ENCODE measurements around the gene SPOCK2.
"Not testable (repeated sequence)": the region's sequence is repeated elsewhere in the genome, so short reads cannot be mapped to it uniquely, and the experiment has no call there.

The SPOCK2 gene

DNA sequence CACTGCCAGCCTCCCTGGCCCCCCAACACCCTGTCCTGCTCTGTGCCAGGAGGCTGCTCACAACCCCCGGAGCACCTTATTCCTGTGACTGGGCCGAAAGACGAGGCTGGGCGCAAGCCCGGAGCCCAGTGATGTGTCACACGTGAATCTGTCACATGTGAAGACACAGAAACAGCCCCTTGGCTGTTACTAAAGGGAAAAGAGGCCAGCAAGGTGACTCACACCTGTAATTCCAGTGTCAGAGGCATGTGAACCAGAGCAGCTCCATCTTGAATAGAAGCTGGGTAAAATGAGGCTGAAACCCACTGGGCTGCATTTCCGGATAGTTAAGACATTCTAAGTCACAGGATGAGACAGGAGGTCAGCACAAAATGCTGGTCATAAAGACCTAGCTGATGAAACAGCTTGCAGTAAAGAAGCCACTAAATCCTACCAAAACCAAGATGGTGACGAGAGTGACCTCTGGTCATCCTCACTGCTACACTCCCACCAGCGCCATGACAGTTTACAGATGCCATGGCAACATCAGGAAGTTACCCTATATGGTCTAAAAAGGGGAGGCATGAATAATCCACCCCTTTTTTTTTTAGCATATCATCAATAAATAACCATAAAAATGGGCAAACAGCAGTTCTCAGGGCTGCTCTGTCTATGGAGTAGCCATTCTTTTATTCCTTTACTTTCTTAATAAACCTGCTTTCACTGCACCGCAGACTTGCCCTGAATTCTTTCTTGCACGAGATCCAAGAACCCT is 55.8 kb downstream of the SPOCK2 start:
- not testable (repeated sequence) for H3K4me1 Mint-ChIP-seq (ENCODE audit: low read depth); H3K36me3 Mint-ChIP-seq (ENCODE audit: low read depth); H3K27me3 Mint-ChIP-seq (ENCODE audit: low read depth); H3K27ac Mint-ChIP-seq; H3K4me3 Mint-ChIP-seq; H3K9me3 Mint-ChIP-seq

DNA sequence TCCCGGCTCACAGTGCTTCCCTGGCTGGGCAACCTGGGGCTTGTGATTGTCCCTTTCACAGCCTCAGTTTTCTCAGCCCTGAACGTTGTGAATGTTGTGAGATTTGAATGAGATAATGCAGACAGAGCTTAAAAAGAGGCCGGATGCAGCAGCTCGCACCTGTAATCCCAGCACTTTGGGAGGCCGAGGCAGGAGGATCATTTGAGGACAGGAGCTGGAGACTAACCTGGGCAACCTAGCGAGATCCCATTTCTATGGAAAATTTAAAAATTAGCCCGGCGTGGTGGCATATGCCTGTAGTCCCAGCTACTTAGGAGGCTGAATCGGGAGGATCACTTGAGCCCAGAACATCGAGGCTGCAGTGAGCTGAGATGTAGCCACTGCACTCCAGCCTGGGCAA is 56.6 kb downstream of the SPOCK2 start:
- Mint-ChIP-seq H3K9me3 (no peaks in the 10 kb centered on the region), H3K27me3 (ENCODE audit: low read depth) (peaks cover 4% of the 10 kb centered on the region), H3K27ac (no peak overlapping the region), H3K36me3 (ENCODE audit: low read depth) (no peaks in the 10 kb centered on the region), H3K4me1 (ENCODE audit: low read depth) (peaks cover 3% of the 10 kb centered on the region), H3K4me3 (no peak overlapping the region)

DNA sequence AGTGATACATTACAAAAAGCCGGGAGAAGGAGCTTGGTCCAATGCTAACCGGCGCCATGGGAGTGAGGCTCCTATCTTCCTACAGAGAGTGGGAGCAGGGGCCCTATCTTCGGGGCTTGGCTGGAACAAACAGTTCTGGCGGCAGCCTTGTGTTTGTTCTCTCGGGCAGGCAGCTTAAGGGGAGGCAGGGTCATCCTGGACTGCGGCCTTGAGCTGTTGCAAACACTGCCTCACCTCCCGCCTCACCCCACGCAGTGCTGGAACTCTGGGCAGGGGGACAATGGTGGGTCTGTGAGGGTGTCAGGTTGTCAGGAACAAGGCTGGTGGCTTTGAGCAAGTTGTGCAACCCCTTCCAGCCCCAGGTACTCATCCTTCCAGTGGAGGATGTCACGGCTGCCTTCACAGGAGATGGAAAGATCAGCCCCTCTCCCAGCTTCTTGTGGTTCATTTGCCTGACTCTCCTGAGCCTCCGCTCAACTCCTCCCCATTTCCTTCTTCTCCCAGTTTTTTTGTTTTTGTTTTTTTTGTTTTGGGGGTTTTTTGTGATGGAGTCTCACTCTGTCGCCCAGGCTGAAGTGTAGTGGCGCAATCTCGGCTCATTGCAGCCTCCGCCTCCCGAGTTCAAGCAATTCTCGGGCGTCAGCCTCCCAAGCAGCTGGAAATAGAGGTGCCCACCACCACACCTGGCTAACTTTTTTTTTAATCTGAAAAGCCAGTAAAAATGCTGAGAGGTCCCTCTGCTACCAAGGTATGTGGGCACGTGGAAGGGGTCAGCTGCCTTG is 57.4 kb downstream of the SPOCK2 start:
- Mint-ChIP-seq H3K27ac (no peak overlapping the region), H3K27me3 (ENCODE audit: low read depth) (peaks cover 4% of the 10 kb centered on the region), H3K4me1 (ENCODE audit: low read depth) (peaks cover 3% of the 10 kb centered on the region), H3K36me3 (ENCODE audit: low read depth) (no peaks in the 10 kb centered on the region), H3K4me3 (no peak overlapping the region), H3K9me3 (no peaks in the 10 kb centered on the region)

DNA sequence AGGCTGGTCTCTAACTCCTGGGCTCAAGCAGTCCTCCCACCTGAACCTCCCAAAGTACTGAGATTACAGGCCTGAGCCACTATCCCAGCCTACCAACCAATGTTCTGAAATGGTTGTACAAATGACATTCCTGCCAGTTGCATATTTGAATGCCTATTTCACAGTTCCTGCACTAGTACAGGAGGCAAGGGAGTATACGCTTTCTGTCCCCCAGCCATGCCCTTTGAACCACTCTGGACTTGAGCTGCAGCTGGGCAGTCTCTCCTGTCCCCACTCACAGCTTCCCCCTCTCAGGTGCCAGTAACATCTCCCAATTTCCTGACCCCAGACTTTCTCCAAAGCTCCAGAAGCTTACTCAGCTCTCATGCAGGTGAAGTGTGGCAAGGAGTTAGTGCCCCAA is 58.9 kb downstream of the SPOCK2 start:
- H3K27ac Mint-ChIP-seq: no peak overlapping the region
- peaks cover 3% of the 10 kb centered on the region for H3K4me1 Mint-ChIP-seq (ENCODE audit: low read depth)
- peaks cover 4% of the 10 kb centered on the region for H3K27me3 Mint-ChIP-seq (ENCODE audit: low read depth)
- no peak overlapping the region for H3K4me3 Mint-ChIP-seq
- H3K9me3 Mint-ChIP-seq: no peaks in the 10 kb centered on the region
- H3K36me3 Mint-ChIP-seq (ENCODE audit: low read depth): no peaks in the 10 kb centered on the region

DNA sequence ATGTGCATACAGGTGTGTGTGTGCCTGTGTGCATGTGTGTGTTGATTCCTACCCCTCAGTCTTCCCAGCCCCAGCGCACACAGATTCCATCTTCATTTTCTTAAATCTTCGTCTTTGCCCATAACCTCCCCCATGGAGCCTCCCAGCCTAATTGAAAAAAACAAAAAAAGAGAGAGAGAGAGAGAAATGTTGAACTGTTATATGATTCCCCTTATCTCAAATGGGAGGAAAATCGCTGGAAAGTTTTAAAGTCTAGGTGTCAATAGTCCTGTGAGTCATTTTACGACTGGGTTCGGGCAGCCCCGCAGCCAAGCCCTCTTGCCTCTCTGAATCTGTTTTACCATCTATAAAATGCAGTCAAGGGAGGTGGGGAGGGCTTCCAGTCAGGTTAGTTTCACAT is 60.9 kb downstream of the SPOCK2 start:
- Mint-ChIP-seq H3K4me1 (ENCODE audit: low read depth) (peaks cover 3% of the 10 kb centered on the region), H3K36me3 (ENCODE audit: low read depth) (no peaks in the 10 kb centered on the region), H3K9me3 (no peaks in the 10 kb centered on the region), H3K27me3 (ENCODE audit: low read depth) (peaks cover 4% of the 10 kb centered on the region), H3K4me3 (no peak overlapping the region), H3K27ac (peak overlapping the region; percentile 68)

DNA sequence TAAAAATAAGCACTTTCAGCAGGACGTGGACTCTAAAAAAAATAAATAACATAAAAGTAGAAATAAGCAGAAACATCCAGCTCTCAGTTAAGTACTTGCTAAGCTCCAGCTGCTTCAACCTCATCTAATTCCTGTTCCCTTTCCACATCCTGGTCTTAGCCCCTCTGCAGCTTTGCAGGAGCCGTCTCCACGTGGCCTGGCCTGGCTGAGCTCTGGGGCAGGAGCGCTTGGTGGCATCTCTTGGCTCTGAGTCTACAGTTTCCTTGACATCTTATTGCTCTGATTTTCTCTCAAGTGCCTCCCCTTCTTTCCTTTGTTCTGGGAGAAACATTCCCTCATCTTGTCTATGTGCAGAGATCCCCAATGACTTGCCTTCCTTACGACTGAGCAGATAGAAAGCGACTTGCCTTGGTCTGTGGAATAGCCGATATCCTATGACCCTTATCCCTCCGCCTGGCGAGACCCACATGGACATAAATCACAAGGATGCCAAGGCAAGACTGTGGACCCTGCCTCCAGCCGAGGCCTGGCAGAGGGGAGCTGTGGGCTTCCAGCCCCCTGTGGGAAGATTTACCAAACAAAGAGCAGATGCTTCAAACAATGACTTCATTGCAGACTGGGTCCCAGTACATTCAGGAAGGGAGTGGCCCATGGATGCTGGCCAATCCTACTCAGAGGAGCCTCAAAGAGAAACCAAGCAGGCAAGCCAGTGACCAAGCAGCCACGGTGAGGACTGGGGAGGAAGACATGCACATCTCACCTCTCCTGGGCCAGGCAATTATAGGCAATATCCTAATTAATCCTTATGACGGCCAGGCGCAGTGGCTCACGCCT is 61.9 kb downstream of the SPOCK2 start:
- Mint-ChIP-seq H3K4me1 (ENCODE audit: low read depth) (peaks cover 3% of the 10 kb centered on the region), H3K36me3 (ENCODE audit: low read depth) (no peaks in the 10 kb centered on the region), H3K4me3 (no peak overlapping the region), H3K9me3 (no peaks in the 10 kb centered on the region), H3K27me3 (ENCODE audit: low read depth) (peaks cover 5% of the 10 kb centered on the region), H3K27ac (no peak overlapping the region)

DNA sequence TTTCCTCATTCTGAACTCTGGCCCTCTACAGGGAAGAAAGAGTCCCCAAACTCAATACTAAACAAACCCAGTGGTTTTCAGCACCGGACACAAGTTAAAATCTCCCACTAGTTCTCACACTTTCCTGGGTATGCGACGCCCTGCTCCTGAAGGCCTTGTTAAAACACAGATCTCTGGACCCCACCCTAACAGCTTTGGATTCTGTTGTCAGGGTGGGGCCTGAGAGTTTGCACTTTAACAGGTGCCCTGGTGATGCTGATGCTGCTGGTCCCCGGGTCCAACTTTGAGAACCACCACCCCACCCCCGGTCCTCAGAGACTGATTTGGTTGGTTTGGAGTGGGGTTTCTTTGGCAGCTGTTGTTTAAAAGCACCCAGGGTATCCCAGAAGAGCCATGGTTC is 62.5 kb downstream of the SPOCK2 start:
- Mint-ChIP-seq H3K27ac (no peak overlapping the region), H3K9me3 (no peaks in the 10 kb centered on the region), H3K27me3 (ENCODE audit: low read depth) (peaks cover 12% of the 10 kb centered on the region), H3K4me1 (ENCODE audit: low read depth) (peaks cover 7% of the 10 kb centered on the region), H3K4me3 (no peak overlapping the region), H3K36me3 (ENCODE audit: low read depth) (no peaks in the 10 kb centered on the region)

DNA sequence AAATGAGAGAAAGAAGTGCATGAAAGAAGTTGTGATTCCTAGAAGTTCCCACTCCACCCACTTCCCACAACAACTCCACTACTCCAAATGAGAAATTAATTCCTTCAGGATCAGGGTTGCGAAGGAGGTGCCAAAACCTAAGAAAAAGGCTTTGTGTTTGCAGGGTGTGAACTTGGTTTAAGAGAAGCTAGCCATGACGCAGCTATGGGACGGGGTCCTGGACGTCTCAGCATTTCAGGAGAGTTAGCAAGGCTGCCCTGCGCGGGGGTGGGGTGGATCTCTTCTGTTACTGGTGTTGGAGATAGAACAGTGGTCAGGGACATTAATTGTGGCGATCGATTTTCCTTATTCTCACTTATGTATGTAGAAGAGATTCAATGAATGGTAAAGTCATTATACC is 63.0 kb downstream of the SPOCK2 start:
- H3K4me1 Mint-ChIP-seq (ENCODE audit: low read depth): peaks cover 7% of the 10 kb centered on the region
- H3K36me3 Mint-ChIP-seq (ENCODE audit: low read depth): no peaks in the 10 kb centered on the region
- H3K27ac Mint-ChIP-seq: no peak overlapping the region
- no peak overlapping the region for H3K4me3 Mint-ChIP-seq
- no peaks in the 10 kb centered on the region for H3K9me3 Mint-ChIP-seq
- H3K27me3 Mint-ChIP-seq (ENCODE audit: low read depth): peaks cover 12% of the 10 kb centered on the region

DNA sequence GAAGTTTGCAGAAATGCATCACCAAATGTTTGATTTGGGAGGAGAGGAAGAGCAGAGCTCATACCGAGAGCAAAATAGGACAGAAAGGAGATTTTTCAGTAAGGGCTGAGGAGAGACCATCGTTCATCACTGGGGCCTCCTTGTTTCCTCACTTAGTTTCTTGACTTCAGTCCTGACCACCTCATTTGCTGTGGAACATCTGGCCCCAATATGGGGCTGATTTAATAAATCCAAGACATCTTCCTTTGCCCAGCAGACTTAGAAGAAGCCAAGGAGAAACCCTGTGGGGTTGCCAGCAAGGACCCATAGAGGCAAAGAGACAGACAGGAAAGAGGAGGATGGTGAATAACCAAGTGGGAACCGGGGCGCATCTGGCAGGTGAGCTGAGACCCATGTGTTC is 63.8 kb downstream of the SPOCK2 start:
- Mint-ChIP-seq H3K27me3 (ENCODE audit: low read depth) (peaks cover 12% of the 10 kb centered on the region), H3K36me3 (ENCODE audit: low read depth) (no peaks in the 10 kb centered on the region), H3K4me3 (no peak overlapping the region), H3K4me1 (ENCODE audit: low read depth) (peaks cover 7% of the 10 kb centered on the region), H3K27ac (no peak overlapping the region), H3K9me3 (no peaks in the 10 kb centered on the region)

DNA sequence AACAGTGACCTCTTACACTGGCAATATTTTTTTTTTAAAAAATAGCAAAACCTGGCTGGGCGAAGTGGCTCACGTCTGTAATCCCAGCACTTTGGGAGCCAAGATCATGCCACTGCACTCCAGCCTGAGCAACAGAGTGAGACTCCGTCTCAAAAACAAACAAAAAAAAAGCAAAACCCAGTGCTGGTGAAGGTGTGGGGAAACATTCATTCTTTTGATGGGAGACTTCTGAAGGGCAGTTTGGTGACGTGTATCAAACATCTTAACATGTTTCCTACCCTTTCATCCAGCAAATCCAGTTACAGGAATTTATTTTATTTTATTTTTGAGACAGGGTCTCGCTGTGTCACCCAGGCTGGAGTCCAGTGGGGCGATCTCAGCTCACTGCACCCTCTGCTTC is 66.1 kb downstream of the SPOCK2 start:
- Mint-ChIP-seq H3K27me3 (ENCODE audit: low read depth) (peaks cover 14% of the 10 kb centered on the region), H3K9me3 (no peaks in the 10 kb centered on the region), H3K4me3 (no peak overlapping the region), H3K4me1 (ENCODE audit: low read depth) (peaks cover 4% of the 10 kb centered on the region), H3K36me3 (ENCODE audit: low read depth) (no peaks in the 10 kb centered on the region), H3K27ac (no peak overlapping the region)

DNA sequence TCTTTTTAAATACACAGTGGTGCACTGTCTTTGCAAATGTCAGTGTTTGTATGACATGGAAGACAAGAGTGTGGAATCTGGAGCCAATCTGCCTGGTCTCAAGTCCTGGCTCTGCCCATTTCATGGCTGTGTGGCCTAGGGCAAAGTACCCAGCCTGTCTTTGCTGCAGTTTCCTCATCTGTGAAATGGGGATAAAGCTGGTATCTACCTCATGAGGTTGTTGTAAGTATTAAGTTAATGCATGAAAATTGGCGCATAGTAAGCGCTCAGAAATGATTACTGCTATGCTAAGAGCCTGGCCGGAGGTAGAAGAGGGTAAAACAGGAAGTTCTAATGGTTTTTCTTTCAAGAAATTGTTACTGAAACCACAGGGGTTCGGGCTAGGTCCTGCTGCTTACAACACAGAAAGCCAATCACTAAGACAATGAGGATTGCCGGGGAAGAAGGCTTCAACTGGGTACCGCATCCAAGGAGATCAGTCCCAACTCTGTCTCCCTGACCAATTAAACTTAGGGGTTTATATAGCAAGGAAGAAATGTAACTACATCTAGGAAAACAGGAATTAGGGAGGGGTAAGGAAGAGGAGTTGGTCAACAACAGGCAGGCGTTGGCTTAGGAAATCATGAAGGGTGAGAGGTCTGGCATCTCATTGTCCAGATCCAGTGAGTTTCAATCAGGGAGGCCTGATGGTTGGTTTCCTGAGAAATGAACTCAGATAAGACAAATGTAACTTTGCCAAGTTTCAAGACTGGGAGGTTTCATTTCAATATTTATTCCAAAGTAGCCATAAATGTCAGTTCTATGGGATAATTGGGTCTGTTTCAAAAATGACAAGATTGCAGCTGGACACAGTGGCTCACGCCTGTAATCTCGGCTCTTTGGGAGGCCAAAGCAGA is 67.2 kb downstream of the SPOCK2 start:
- peaks cover 14% of the 10 kb centered on the region for H3K27me3 Mint-ChIP-seq (ENCODE audit: low read depth)
- no peak overlapping the region for H3K27ac Mint-ChIP-seq
- peaks cover 4% of the 10 kb centered on the region for H3K4me1 Mint-ChIP-seq (ENCODE audit: low read depth)
- H3K36me3 Mint-ChIP-seq (ENCODE audit: low read depth): no peaks in the 10 kb centered on the region
- H3K9me3 Mint-ChIP-seq: no peaks in the 10 kb centered on the region
- H3K4me3 Mint-ChIP-seq: no peak overlapping the region

DNA sequence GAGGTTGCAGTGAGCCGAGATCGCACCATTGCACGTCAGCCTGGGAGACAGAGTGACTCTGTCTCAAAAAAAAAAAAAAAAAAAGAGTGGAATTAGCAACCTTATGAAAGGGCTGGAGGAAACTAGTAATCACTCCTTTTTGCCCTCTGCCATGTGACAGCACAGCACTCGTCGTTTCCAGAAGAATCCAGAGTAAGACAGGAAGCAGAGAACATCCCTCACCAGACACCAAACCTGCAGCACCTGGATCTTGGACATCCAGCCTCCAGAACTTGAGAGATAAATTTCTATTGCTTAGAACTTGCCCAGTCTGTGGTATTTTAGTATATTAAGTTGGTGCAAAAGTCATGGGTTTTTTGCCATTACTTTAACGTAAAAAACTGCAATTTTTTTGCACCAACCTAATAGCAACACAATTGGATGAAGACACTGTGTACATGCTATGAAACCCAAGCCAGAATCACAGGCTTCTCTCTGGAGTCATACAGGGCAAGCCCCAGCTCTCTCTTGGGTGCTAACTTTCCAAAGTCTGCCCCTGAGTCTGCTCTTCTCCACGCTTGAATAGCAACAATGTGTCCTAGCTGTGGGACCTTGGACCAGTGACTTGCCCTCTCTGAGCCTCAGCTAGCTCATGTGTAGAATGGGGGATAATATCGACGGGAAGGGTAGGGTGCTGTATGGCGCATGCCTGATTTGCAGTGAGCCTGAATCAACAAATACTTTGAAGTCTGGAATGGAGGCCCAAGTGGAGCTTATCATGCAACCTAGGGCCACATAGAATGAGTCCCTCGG is 69.1 kb downstream of the SPOCK2 start:
- Mint-ChIP-seq H3K9me3 (no peaks in the 10 kb centered on the region), H3K36me3 (ENCODE audit: low read depth) (no peaks in the 10 kb centered on the region), H3K4me3 (no peak overlapping the region), H3K27ac (no peak overlapping the region), H3K27me3 (ENCODE audit: low read depth) (peaks cover 14% of the 10 kb centered on the region), H3K4me1 (ENCODE audit: low read depth) (peaks cover 4% of the 10 kb centered on the region)

DNA sequence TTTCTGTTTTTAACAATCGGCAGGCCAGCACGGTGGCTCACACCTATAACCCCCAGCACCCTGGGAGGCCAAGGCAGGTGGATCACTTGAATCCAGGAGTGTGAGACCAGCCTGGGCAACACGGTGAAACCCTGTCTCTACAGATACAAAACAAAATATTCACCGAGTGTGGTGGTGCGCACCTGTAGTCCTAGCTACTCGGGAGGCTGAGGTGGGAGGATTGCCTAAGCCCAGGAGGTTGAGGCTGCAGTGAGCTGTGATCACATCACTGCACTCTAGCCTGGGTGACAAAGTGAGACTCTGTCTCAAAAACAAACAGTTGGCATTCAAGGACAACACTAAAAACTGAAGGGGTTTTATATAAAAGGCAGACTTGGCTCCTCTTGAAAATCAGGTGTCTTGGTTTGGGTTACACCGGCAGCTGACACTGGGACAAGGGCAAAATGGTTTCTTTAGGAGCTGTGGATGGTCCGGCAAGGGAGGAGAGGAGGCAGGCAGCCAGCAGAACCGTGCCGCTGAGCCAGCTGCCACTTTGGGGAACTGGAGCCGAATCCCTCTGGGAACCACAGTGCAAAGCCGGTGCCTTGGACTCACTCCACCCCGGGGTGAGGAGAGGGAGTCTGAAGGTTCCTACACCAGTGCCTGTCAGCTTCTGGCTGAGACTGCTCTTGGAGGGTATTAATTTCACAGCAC is 71.6 kb downstream of the SPOCK2 start:
- no peaks in the 10 kb centered on the region for H3K36me3 Mint-ChIP-seq (ENCODE audit: low read depth)
- H3K4me3 Mint-ChIP-seq: no peak overlapping the region
- H3K4me1 Mint-ChIP-seq (ENCODE audit: low read depth): peaks cover 4% of the 10 kb centered on the region
- H3K27me3 Mint-ChIP-seq (ENCODE audit: low read depth): peaks cover 14% of the 10 kb centered on the region
- H3K9me3 Mint-ChIP-seq: no peaks in the 10 kb centered on the region
- H3K27ac Mint-ChIP-seq: no peak overlapping the region
